Left renal cortex interstitium (tissue), 4 donors: ENCODE results near the gene NOP53. TPM values are rescaled to one million over a fixed set of nuclear protein-coding genes. Genes with fewer than 3 reads are reported as not detected.
"Not testable (repeated sequence)": the region's sequence is repeated elsewhere in the genome, so short reads cannot be mapped to it uniquely, and the experiment has no call there.

ENCODE experiments used
- DNase-seq, 4 donors: peaks; one replicate each; pipeline ENCODE4 v3.0.0-alpha.2; 2013; ENCODE audit warnings: low read depth in 4 of 4, low spot score in 2 of 4, missing footprints in 1 of 4
- polyA plus RNA-seq, 4 donors: library from polyadenylated mRNA; unstranded; fragments of 120-200 nt; gene quantifications; one replicate each; pipeline ENCODE4 v1.2.1, GENCODE V29; 2013; ENCODE audit not compliant: insufficient read length in 4 of 4

NOP53 gene
- polyA plus RNA-seq, 4 donors, result 346 to 525 (median 378) TPM

DNA sequence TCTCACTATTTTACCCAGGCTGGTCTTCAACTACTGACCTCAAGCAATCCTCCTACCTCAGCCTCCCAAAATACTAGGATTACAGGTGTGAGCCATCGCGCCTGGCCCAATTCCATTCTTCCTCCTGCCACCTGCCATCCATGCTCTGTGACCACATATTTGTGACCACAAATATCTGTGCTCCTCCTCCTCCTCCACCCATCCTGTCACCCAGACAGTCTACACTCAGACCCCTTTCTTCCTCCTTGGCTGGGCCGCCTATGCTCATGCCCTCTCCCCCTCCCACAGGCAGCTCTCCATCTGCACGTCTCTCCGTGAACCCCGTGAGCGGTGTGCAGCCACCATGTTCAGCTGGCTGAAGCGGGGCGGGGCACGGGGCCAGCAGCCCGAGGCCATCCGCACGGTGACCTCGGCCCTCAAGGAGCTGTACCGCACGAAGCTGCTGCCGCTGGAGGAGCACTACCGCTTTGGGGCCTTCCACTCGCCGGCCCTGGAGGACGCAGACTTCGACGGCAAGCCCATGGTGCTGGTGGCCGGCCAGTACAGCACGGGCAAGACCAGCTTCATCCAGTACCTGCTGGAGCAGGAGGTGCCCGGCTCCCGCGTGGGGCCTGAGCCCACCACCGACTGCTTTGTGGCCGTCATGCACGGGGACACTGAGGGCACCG is 28.9 kb upstream of the NOP53 start:
- no peak for DNase-seq

GRCh38 chr19:47718415-47719046 is 26.8 kb upstream of the NOP53 start:
- not testable (repeated sequence) for DNase-seq

- DNase-seq, result peak in 3 of 4 donors; percentile 27 to 67 (median 59)
These were observed 26.1 kb upstream of the NOP53 start for GRCh38 chr19:47719047-47719859.

DNA sequence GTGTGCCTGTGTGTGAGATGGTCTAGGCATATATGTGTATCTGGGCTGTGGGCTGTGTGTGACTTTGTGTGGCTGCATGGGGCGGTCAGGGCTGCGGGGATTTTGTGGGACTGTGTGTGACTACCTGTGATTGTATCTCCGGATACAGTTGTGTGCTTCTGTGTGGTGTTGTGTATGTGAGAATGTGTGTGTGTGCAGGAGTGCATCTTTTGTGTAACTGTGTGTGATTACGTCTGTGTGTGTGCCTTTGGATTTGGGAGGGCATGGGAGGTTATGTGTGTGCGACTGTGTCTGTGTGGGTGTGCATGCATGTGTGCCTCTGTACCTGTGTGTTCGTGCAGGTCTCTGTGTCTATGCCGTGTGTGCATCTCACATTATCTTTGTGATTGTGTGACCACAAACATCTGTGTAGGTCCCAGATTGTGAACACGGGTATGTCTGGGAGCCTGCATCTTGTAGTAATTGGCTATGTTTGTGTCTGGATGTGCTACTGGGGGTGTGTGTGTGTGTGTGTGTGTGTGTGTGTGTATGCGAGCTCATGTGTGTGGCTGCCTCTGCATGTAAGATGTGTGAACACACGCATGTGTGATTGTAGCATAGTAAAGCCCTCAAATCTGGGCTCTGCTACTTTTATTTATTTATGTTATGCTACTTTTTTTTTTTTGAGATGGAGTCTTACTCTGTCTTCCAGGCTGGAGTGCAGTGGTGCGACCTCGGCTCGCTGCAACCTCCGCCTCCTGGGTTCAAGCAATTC is 24.5 kb upstream of the NOP53 start:
- DNase-seq, result no peak

DNA sequence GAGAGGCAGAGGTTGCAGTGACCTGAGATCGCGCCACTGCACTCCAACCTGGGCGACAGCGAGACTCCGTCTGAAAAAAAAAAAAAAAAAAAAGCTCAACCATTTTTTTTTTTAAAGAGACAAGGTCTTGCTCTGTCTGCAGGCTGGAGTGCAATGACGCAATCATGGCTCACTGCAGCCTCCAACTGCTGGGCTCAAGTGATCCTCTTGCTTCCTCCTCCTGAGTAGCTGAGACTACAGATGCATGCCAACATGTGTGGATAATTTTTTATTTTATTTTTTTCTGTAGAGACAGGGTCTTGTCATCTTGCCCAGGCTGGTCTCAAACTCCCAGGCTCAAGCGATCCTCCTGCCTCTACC is 21.8 kb upstream of the NOP53 start:
- DNase-seq, result no peak

GRCh38 chr19:47725759-47726401 is 19.5 kb upstream of the NOP53 start:
- no peak for DNase-seq

- DNase-seq, result no peak
These were observed 18.9 kb upstream of the NOP53 start for GRCh38 chr19:47726467-47726866.

DNA sequence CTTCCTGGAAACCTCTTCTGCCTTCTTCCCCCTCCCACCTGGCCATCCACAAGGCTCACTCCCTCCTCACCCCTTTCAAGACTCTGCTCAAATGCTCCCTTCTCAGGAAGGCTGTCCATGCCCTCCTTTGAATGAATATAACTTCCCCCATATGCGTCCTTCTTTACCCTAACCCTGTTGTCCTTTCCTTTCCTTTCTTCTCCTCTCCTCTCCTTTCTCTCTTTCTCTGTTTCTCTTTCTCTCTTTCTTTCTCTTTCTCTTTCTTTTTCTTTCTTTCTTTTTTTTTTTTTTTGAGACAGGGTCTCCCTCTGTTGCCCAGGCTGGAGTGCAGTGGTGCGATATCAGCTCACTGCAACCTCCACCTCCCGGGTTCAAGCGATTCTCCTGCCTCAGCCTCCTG is 17.1 kb upstream of the NOP53 start:
- DNase-seq, result not testable (repeated sequence)

- DNase-seq, result no peak
These were observed 15.9 kb upstream of the NOP53 start for GRCh38 chr19:47729468-47729798.

DNA sequence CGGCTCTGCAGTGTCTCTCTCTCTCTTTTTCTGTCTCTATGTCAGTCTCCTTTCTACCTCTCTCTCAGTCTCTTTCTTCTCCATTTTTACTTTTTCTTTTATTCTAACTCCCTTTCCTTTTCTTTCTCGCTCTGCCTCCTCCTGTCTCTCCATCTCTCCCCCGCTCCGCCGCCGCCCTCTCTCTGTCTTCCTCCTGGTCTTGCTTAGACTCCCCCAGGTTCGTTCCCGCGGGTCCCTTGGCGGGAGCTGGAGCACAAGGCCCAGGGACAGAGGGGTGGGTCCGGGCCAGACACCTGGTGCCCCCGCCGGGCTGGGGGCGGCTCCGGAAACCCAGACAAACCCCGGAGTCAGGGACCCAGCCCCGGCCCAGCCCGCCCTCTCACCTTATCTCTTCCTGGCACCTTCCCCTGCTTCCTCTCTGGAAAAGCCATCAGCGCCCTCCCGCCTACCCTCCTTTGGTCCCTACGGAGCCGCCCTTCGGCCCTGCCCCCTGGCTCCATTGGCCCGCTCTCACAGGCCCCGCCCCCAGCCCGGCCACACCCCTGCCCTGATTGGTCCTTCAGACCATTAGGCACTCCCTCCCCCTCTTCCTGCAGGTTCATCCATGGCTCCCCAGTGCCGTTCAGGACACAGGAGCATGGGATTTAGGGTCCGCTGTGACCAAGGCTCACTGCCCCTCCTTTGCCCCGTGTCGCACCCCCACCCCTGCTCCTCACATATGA is 15.4 kb upstream of the NOP53 start:
- DNase-seq, result no peak

DNA sequence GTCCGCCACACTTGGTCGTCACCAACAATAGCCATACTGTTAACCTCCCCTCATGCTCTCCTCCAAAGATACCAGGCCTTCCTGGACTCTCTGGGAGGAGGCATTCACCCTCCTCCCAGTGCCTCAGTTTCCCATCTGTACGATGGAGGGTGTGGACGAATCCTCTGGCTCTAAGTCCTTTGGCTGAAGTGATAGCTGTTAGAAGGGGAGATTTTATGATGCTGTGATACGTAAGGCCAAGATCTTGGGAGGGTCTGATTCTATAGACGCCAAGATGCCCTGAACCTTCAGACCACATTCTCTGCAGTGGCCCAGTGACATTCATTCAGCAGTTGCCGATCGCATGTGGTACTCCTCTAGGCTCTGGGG is 14.8 kb upstream of the NOP53 start:
- no peak for DNase-seq

- DNase-seq, result no peak
These were observed 14.4 kb upstream of the NOP53 start for GRCh38 chr19:47730910-47731309.

DNA sequence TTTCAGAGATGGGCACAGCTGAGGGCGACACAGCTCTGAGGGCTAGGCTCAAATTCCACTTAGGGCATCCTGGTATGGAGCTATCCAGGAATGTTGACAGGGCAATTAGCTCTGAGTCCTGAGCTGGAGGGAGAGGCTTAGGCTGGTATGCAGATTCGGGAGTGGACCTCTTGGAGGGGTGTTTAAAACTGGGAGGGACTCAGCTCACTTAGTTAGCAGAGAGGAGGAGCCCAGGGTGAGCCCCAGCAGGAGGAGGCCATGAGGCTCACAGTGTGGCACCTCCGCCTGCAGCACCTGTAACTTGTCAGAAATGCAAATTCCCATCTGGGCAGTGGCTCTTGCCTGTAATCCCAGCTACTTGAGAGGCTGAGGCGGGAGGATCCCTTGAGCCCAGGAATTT is 10.2 kb upstream of the NOP53 start:
- DNase-seq, result no peak

GRCh38 chr19:47740866-47741519 is 4.4 kb upstream of the NOP53 start:
- no peak for DNase-seq

DNA sequence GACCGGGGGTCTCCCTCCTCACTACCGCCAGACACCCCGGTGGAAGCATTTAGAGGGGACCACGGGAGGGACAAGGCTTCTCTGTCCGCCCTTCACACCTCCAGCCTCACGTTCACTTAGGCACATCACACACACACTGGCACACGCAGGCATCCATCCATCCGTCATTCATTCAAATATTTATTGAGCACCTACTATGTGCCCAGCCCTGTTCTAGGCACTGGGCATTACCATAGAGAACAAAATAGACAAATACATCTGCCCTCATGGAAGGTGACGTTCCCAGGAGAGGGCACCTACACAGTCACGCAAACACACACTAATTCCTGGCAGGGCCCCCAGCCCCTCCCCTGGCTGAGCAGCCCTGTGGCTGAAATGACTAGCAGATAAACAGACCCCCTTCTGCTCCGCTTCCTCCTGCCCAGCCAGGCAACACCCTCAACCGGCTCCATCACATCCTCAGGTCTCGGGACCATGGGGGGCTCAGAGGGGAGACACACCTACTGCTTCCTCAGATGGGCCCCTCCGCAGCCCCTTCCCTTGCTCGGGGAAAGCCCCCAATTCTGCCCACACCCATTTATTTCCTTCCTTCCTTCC is 3.7 kb upstream of the NOP53 start:
- DNase-seq, result no peak

GRCh38 chr19:47742634-47743033 is 2.7 kb upstream of the NOP53 start:
- no peak for DNase-seq

DNA sequence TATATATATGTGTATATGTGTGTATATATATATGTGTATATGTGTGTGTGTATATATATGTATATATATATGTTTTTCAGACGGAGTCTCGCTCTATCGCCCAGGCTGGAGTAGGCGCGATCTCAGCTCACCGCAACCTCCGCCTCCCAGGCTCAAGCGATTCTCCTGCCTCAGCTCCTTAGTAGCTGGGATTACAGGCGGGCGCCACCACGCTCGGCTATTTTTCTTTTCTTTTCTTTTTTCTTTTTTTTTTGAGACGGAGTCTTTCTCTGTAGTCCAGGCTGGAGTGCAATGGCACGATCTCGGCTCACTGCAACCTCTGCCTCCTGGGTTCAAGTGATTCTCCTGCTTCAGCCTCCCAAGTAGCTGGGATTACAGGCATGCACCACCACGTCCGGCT is 783 bp downstream of the NOP53 start:
- not testable (repeated sequence) for DNase-seq

GRCh38 chr19:47749326-47749725 is 4.0 kb downstream of the NOP53 start:
- DNase-seq, result no peak

DNA sequence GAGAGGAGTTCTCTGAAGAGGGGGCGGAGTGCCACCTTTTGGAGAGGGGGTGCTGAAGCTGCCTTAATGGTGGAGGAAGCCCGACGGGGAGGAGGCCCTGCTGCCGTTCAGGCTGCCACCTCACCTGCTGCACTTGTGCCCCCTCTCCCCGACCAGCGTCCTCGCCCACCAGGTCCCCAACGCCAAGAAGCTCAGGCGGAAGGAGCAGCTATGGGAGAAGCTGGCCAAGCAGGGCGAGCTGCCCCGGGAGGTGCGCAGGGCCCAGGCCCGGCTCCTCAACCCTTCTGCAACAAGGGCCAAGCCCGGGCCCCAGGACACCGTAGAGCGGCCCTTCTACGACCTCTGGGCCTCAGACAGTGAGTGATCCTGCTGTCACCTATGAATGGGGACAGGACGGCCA is 5.4 kb downstream of the NOP53 start:
- DNase-seq, result no peak
